Measurements from ENCODE around the gene CLCNKB. TPM values are rescaled to one million over a fixed set of nuclear protein-coding genes. Genes with fewer than 3 reads are reported as not detected.

CLCNKB gene
- polyA plus RNA-seq (2012; ENCODE audit: insufficient read length, low read depth): not detected

DNA sequence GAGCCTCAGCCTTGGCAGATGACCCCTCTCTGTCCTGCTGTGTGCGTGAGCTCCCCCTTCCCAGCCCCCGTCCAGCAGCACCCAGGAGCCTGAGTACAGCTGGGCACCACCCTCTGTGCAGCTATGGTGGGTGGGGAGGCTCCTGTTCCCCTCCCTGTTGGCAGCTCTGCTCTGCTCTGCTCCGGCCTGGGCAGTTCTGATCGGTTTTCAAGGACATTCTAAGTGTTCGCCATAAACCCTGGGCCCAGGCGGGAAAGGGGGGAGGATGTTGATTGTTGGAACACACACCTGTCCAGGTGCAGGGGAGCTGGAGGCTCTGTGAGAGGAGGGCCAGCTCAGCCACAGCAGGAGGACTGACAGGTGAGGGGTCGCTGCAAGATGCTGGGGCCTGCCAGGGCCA is at the start of gene CLCNKB:
Gene CLCNKB, plus strand, starts transcription at position 262 of the 400 bp plus-strand sequence. CDS start 711 bp downstream, outside the sequence.
- no peak for TF ChIP-seq TAF1 (IDR thresholded peaks at IDR 0.05; ENCODE audit: borderline replicate concordance, insufficient read depth, low read length)
- TF ChIP-seq, protein P1, sequence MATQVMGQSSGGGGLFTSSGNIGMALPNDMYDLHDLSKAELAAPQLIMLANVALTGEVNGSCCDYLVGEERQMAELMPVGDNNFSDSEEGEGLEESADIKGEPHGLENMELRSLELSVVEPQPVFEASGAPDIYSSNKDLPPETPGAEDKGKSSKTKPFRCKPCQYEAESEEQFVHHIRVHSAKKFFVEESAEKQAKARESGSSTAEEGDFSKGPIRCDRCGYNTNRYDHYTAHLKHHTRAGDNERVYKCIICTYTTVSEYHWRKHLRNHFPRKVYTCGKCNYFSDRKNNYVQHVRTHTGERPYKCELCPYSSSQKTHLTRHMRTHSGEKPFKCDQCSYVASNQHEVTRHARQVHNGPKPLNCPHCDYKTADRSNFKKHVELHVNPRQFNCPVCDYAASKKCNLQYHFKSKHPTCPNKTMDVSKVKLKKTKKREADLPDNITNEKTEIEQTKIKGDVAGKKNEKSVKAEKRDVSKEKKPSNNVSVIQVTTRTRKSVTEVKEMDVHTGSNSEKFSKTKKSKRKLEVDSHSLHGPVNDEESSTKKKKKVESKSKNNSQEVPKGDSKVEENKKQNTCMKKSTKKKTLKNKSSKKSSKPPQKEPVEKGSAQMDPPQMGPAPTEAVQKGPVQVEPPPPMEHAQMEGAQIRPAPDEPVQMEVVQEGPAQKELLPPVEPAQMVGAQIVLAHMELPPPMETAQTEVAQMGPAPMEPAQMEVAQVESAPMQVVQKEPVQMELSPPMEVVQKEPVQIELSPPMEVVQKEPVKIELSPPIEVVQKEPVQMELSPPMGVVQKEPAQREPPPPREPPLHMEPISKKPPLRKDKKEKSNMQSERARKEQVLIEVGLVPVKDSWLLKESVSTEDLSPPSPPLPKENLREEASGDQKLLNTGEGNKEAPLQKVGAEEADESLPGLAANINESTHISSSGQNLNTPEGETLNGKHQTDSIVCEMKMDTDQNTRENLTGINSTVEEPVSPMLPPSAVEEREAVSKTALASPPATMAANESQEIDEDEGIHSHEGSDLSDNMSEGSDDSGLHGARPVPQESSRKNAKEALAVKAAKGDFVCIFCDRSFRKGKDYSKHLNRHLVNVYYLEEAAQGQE (IDR thresholded peaks at IDR 0.05; ENCODE audit: insufficient read depth in 1 of 2, low read depth in 2 of 2, low read length in 2 of 2): no peak

DNA sequence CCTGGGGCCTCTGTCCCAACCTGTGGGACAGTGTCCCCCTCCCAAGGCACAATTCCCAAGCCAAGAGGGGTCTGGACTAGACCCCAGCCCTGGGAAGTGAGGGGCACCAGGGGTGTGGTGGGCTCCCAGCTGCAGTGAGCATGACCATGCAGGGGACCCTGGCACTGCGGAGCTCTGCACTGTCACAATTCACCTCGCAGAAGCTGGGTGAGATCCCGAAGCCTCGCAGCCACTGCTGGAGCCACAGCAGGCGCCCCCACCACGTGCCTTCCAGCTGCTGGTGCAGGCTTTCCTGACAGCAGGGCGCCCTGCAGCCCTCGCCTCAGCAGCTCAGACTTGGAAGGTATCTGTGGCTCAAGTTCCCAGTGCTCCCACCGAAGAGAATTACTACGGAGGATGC is 49.5 kb upstream of the CLCNKB start:
- no peak for TF ChIP-seq POLR2AphosphoS5 (IDR thresholded peaks at IDR 0.05; ENCODE audit: low read depth, low read length)
- TF ChIP-seq FOXP2 (optimal IDR thresholded peaks at IDR 0.05; ENCODE audit: borderline replicate concordance, extremely low read depth, extremely low read length, insufficient read depth): no peak
- TF ChIP-seq TAF1 (IDR thresholded peaks at IDR 0.05; ENCODE audit: borderline replicate concordance, insufficient read depth, low read length): no peak
- TF ChIP-seq, protein P1 (IDR thresholded peaks at IDR 0.05; ENCODE audit: insufficient read depth in 1 of 2, low read depth in 2 of 2, low read length in 2 of 2): no peak
- no peak for TF ChIP-seq SIN3A (IDR thresholded peaks at IDR 0.05; ENCODE audit: borderline replicate concordance, insufficient read depth, low read length)

DNA sequence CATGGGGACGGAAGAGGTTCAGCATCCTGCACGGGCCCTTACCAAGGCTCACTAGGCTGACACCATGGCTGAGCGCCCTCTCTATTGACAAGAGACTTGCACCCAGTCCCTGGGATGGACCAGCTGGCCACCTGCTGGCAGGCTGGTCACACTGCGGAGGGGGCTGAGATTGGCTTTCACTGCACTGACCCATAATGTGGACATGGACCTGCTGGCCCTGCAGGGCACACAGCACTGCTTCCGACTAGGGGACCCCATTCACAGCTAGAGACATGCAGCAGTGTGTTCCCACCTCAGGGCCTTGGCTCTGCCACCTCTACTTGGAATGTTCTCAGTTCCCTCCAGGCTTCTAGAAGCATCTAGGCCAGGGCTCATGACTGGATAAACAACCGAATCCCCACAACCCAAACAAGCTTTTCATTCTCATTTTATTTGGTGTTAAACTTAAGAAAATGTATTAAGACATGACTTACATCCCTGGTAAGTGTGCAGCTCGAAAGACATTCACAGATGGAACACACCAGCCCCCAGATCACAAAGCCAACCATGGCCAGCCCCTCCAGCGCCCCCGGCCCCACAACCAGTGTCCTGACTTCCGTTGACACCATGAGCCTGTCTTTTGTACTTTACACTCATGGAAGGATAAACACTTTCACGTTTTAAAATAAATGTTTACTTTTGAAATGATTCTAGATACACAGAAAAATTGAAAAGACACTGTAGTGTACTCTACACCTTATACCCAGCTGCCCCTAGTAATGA is 48.8 kb upstream of the CLCNKB start:
- TF ChIP-seq TAF1 (IDR thresholded peaks at IDR 0.05; ENCODE audit: borderline replicate concordance, insufficient read depth, low read length) (no peak), FOXP2 (optimal IDR thresholded peaks at IDR 0.05; ENCODE audit: borderline replicate concordance, extremely low read depth, extremely low read length, insufficient read depth) (no peak), SIN3A (IDR thresholded peaks at IDR 0.05; ENCODE audit: borderline replicate concordance, insufficient read depth, low read length) (no peak), POLR2AphosphoS5 (IDR thresholded peaks at IDR 0.05; ENCODE audit: low read depth, low read length) (no peak)
- TF ChIP-seq, protein P1 (IDR thresholded peaks at IDR 0.05; ENCODE audit: insufficient read depth in 1 of 2, low read depth in 2 of 2, low read length in 2 of 2): no peak

DNA sequence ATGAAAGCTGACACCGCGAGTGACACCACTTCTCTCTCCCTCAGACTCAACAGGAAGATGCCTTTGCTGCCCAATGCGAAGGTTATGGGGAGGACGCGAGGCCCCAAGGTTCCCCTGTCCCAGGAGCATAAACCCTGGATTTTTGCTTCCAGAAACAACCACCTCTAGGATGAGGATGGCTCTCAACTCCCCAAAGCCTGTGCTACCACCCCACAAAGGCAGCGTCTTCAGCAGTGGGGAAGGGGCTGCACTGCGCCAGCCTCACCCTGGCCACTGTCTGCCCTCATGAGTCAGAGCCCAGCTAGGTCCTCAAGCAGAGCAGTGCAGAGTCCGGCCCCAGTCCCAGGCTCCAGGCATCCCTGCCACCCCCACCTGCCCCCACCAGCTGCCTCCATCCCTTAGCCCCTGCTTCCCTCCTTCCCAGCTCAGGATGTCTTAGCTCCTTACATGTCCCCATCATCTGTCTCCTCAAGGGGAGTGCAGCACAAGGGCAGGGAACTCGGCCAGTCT is 46.5 kb upstream of the CLCNKB start:
- TF ChIP-seq SIN3A (IDR thresholded peaks at IDR 0.05; ENCODE audit: borderline replicate concordance, insufficient read depth, low read length): no peak
- TF ChIP-seq, protein P1 (IDR thresholded peaks at IDR 0.05; ENCODE audit: insufficient read depth in 1 of 2, low read depth in 2 of 2, low read length in 2 of 2): no peak
